ENCODE data around the gene SIAH2. TPM values are rescaled to one million over a fixed set of nuclear protein-coding genes. Genes with fewer than 3 reads are reported as not detected.

Gene SIAH2
- total RNA-seq, 1 experiment from 2014 or later = 24.0 TPM

DNA sequence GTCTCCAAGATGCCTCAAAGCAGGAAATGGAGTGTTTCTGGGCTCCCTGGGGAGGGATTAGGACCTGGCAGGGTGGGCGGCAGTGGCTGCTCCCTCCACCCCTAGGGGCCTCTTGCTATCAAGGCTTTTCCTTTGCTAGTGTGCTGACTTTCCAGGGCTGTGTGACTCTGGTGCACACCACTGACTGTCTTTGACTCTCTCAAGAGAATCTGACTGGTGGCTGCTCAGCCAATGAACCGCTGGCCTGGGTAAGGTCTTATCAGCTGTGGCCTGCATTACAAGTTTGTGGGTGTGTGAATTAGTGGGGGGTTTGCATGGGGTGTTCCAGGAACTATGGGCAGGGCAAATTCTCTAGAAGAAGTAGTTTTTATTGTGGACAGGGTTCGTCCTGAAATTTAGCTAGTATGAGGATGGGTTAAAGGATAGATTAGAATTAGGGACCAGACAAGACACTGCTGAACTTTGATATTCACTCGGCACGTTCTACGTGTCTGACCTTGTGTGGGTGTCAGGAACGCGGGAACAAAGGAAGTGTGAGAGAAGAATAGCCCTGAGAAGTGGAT is 29.5 kb downstream of the SIAH2 start:
- Histone ChIP-seq H3K36me3 (ENCODE audit: control insufficient read depth, insufficient read depth, low read length) (no peaks in the 10 kb centered on the region), H3K9me3 (ENCODE audit: control insufficient read depth, insufficient read depth, low read depth, low read length) (no peaks in the 10 kb centered on the region), H3K4me1 (ENCODE audit: control insufficient read depth, insufficient read depth, low read length) (no peaks in the 10 kb centered on the region), H3K27me3 (ENCODE audit: control insufficient read depth, insufficient read depth, low read length) (no peaks in the 10 kb centered on the region), H3K4me3 (ENCODE audit: low read depth in 2 of 2, low read length in 2 of 2) (no peak overlapping the region), H3K27ac (ENCODE audit: low read length) (no peak overlapping the region)
- in situ Hi-C loops (cut with HindIII; ENCODE audit: low pct_unique_long_range_greater_than_20kb, low sequenced_read_pairs) (no loop called here), intact Hi-C loops (cut with micrococcal nuclease; ENCODE audit: unreplicated experiment) (no loop called here)
- BruUV-seq (replicated peaks) = no TSS peak
- ChIA-PET CTCF (no interaction called here), POLR2A (interaction anchor here (0.7 kb wide), 1 partner anchor 553 kb away, joined by 3 read pairs; no protein-coding TSS in a partner anchor)
- TF ChIP-seq SIN3A (IDR thresholded peaks at IDR 0.05; ENCODE audit: borderline replicate concordance, insufficient read depth, low read depth, low read length) = no peak
- no peak for TF ChIP-seq CTCF (IDR thresholded peaks at IDR 0.05)
- no peak for TF ChIP-seq REST (IDR thresholded peaks at IDR 0.05; ENCODE audit: insufficient read depth in 1 of 2, low read depth in 2 of 2, low read length in 1 of 2)
- no peak for TF ChIP-seq POLR2AphosphoS5 (IDR thresholded peaks at IDR 0.05; ENCODE audit: low read depth, low read length)
- TF ChIP-seq TCF7L2 (IDR thresholded peaks at IDR 0.05; ENCODE audit: low read depth, low read length) = no peak
- ATAC-seq (no peak), DNase-seq (ENCODE audit: low read depth, low spot score) (no peak)

- no peak overlapping the region for H3K27ac ChIP-seq (ENCODE audit: low read length)
- TF ChIP-seq CTCF (IDR thresholded peaks at IDR 0.05) = no peak
- TF ChIP-seq REST (IDR thresholded peaks at IDR 0.05; ENCODE audit: insufficient read depth in 1 of 2, low read depth in 2 of 2, low read length in 1 of 2) = no peak
- TF ChIP-seq POLR2AphosphoS5 (IDR thresholded peaks at IDR 0.05; ENCODE audit: low read depth, low read length) = no peak
- no peak for TF ChIP-seq TCF7L2 (IDR thresholded peaks at IDR 0.05; ENCODE audit: low read depth, low read length)
- TF ChIP-seq SIN3A (IDR thresholded peaks at IDR 0.05; ENCODE audit: borderline replicate concordance, insufficient read depth, low read depth, low read length) = no peak
- ChIA-PET CTCF (no interaction called here), POLR2A (no interaction called here)
- H3K9me3 ChIP-seq (ENCODE audit: control insufficient read depth, insufficient read depth, low read depth, low read length) = no peaks in the 10 kb centered on the region
- intact Hi-C loops (cut with micrococcal nuclease; ENCODE audit: unreplicated experiment) = loop anchor here (10.0 kb wide), 2 partner anchors 205 to 355 kb away; partner anchors contain the start of gene MED12L
- H3K27me3 ChIP-seq (ENCODE audit: control insufficient read depth, insufficient read depth, low read length) = no peaks in the 10 kb centered on the region
- no peak for ATAC-seq
- H3K4me1 ChIP-seq (ENCODE audit: control insufficient read depth, insufficient read depth, low read length) = no peaks in the 10 kb centered on the region
- no peak overlapping the region for H3K4me3 ChIP-seq (ENCODE audit: low read depth in 2 of 2, low read length in 2 of 2)
- no TSS peak for BruUV-seq (replicated peaks)
- in situ Hi-C loops (cut with HindIII; ENCODE audit: low pct_unique_long_range_greater_than_20kb, low sequenced_read_pairs) = no loop called here
- no peaks in the 10 kb centered on the region for H3K36me3 ChIP-seq (ENCODE audit: control insufficient read depth, insufficient read depth, low read length)
- DNase-seq (ENCODE audit: low read depth, low spot score) = no peak
Measured at GRCh38 chr3:150729682-150730360, 33.1 kb downstream of the SIAH2 start.
